Measurements from ENCODE around the gene ACVRL1. TPM values are rescaled to one million over a fixed set of nuclear protein-coding genes. Genes with fewer than 3 reads are reported as not detected.

Gene ACVRL1
- total and polyA plus RNA-seq, 9 of the 15 experiments (the other 6 are each of a cell fraction or from before 2014, with no cell fraction given), result 0.07 to 1.4 (median 0.30) TPM

DNA sequence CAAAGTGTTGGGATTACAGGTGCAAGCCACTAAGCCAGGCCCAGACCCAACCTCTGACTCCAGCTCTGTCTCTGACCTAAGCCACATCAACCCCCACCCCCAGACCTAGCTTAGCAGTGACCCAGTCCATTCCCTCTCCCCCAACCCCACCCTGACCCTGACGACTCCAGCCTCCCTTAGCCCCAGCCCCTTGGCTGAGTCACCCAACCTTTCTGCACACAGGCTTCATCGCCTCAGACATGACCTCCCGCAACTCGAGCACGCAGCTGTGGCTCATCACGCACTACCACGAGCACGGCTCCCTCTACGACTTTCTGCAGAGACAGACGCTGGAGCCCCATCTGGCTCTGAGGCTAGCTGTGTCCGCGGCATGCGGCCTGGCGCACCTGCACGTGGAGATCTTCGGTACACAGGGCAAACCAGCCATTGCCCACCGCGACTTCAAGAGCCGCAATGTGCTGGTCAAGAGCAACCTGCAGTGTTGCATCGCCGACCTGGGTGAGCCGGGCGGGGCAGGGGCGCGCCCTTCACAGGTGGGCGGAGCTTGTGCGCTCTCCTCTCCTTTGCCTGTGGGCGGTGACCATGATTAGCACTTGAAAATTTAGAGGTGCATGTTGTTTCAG is 7.8 kb downstream of the ACVRL1 start (continued):
- TF ChIP-seq JUN (IDR thresholded peaks at IDR 0.05; ENCODE audit: borderline replicate concordance, low read depth, low read length), result peak; percentile 9; the same call in 1 of the 2 replicates
- TF ChIP-seq JUN (CRISPR knock-in tag; IDR thresholded peaks at IDR 0.05; ENCODE audit: borderline replicate concordance), result no peak
- TF ChIP-seq TAL1 (IDR thresholded peaks at IDR 0.05), result no peak
- TF ChIP-seq ZNF41 (CRISPR knock-in tag; conservative IDR thresholded peaks at IDR 0.05), result no peak
- no peak for TF ChIP-seq ILK (tag; IDR thresholded peaks at IDR 0.05; ENCODE audit: borderline replicate concordance, low read depth)
- no peak for TF ChIP-seq DMBX1 (CRISPR knock-in tag; IDR thresholded peaks at IDR 0.05; ENCODE audit: borderline replicate concordance)
- TF ChIP-seq ATF1 (CRISPR knock-in tag; IDR thresholded peaks at IDR 0.05), result no peak
- TF ChIP-seq ATF1 (tag; IDR thresholded peaks at IDR 0.05), result no peak
- no peak for TF ChIP-seq NR3C1 (CRISPR knock-in tag; IDR thresholded peaks at IDR 0.05)
- TF ChIP-seq KLF1 (tag; IDR thresholded peaks at IDR 0.05), result no peak
- TF ChIP-seq ZNF449 (CRISPR knock-in tag; IDR thresholded peaks at IDR 0.05), result no peak
- TF ChIP-seq ZEB2 (IDR thresholded peaks at IDR 0.05), result no peak
- TF ChIP-seq, protein P1, sequence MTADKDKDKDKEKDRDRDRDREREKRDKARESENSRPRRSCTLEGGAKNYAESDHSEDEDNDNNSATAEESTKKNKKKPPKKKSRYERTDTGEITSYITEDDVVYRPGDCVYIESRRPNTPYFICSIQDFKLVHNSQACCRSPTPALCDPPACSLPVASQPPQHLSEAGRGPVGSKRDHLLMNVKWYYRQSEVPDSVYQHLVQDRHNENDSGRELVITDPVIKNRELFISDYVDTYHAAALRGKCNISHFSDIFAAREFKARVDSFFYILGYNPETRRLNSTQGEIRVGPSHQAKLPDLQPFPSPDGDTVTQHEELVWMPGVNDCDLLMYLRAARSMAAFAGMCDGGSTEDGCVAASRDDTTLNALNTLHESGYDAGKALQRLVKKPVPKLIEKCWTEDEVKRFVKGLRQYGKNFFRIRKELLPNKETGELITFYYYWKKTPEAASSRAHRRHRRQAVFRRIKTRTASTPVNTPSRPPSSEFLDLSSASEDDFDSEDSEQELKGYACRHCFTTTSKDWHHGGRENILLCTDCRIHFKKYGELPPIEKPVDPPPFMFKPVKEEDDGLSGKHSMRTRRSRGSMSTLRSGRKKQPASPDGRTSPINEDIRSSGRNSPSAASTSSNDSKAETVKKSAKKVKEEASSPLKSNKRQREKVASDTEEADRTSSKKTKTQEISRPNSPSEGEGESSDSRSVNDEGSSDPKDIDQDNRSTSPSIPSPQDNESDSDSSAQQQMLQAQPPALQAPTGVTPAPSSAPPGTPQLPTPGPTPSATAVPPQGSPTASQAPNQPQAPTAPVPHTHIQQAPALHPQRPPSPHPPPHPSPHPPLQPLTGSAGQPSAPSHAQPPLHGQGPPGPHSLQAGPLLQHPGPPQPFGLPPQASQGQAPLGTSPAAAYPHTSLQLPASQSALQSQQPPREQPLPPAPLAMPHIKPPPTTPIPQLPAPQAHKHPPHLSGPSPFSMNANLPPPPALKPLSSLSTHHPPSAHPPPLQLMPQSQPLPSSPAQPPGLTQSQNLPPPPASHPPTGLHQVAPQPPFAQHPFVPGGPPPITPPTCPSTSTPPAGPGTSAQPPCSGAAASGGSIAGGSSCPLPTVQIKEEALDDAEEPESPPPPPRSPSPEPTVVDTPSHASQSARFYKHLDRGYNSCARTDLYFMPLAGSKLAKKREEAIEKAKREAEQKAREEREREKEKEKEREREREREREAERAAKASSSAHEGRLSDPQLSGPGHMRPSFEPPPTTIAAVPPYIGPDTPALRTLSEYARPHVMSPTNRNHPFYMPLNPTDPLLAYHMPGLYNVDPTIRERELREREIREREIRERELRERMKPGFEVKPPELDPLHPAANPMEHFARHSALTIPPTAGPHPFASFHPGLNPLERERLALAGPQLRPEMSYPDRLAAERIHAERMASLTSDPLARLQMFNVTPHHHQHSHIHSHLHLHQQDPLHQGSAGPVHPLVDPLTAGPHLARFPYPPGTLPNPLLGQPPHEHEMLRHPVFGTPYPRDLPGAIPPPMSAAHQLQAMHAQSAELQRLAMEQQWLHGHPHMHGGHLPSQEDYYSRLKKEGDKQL (CRISPR knock-in tag; IDR thresholded peaks at IDR 0.05; ENCODE audit: borderline replicate concordance), result no peak
- TF ChIP-seq, protein P2, sequence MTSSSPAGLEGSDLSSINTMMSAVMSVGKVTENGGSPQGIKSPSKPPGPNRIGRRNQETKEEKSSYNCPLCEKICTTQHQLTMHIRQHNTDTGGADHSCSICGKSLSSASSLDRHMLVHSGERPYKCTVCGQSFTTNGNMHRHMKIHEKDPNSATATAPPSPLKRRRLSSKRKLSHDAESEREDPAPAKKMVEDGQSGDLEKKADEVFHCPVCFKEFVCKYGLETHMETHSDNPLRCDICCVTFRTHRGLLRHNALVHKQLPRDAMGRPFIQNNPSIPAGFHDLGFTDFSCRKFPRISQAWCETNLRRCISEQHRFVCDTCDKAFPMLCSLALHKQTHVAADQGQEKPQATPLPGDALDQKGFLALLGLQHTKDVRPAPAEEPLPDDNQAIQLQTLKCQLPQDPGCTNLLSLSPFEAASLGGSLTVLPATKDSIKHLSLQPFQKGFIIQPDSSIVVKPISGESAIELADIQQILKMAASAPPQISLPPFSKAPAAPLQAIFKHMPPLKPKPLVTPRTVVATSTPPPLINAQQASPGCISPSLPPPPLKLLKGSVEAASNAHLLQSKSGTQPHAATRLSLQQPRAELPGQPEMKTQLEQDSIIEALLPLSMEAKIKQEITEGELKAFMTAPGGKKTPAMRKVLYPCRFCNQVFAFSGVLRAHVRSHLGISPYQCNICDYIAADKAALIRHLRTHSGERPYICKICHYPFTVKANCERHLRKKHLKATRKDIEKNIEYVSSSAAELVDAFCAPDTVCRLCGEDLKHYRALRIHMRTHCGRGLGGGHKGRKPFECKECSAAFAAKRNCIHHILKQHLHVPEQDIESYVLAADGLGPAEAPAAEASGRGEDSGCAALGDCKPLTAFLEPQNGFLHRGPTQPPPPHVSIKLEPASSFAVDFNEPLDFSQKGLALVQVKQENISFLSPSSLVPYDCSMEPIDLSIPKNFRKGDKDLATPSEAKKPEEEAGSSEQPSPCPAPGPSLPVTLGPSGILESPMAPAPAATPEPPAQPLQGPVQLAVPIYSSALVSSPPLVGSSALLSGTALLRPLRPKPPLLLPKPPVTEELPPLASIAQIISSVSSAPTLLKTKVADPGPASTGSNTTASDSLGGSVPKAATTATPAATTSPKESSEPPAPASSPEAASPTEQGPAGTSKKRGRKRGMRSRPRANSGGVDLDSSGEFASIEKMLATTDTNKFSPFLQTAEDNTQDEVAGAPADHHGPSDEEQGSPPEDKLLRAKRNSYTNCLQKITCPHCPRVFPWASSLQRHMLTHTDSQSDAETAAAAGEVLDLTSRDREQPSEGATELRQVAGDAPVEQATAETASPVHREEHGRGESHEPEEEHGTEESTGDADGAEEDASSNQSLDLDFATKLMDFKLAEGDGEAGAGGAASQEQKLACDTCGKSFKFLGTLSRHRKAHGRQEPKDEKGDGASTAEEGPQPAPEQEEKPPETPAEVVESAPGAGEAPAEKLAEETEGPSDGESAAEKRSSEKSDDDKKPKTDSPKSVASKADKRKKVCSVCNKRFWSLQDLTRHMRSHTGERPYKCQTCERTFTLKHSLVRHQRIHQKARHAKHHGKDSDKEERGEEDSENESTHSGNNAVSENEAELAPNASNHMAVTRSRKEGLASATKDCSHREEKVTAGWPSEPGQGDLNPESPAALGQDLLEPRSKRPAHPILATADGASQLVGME (CRISPR knock-in tag; IDR thresholded peaks at IDR 0.05), result no peak
- TF ChIP-seq FOSL1 (tag; conservative IDR thresholded peaks at IDR 0.05), result no peak
- no peak for TF ChIP-seq ZFP1 (CRISPR knock-in tag; IDR thresholded peaks at IDR 0.05)
- TF ChIP-seq NONO (IDR thresholded peaks at IDR 0.05; ENCODE audit: low read depth in 2 of 2, low read length in 1 of 2), result no peak
